GM21528 (cell line): ENCODE measurements around the gene TMEM8B.

Experiments used
- ATAC-seq: cut with Tn5 transposase; IDR thresholded peaks from one replicate; pipeline ENCODE4 v1.9.1; 2021; ENCODE audit warnings: mild to moderate bottlenecking, moderate library complexity; ENCODE audit not compliant: unreplicated experiment, low FRiP score

The TMEM8B gene

GRCh38 chr9:35829084-35829763, at the start of gene TMEM8B:
Gene TMEM8B (plus strand): TSS chr9:35829228. CDS start chr9:35829448, 220 bp downstream.
- ATAC-seq: peak; percentile 70

- ATAC-seq: no peak
Measured at GRCh38 chr9:35781066-35781465, 48.0 kb upstream of the TMEM8B start.

- no peak for ATAC-seq
Measured at GRCh38 chr9:35783418-35783817, 45.6 kb upstream of the TMEM8B start.

- no peak for ATAC-seq
Measured at GRCh38 chr9:35789541-35789940, 39.5 kb upstream of the TMEM8B start.

- no peak for ATAC-seq
Measured at GRCh38 chr9:35790025-35790384, 39.0 kb upstream of the TMEM8B start.

GRCh38 chr9:35790385-35791296, 38.4 kb upstream of the TMEM8B start:
- ATAC-seq: no peak

- ATAC-seq: no peak
Measured at GRCh38 chr9:35791297-35791921, 37.6 kb upstream of the TMEM8B start, which contains the start of gene NPR2. Gene NPR2 (plus strand): TSS chr9:35791591. CDS start chr9:35792409, 818 bp downstream.

GRCh38 chr9:35792024-35792813, 36.8 kb upstream of the TMEM8B start:
- no peak for ATAC-seq

- ATAC-seq: no peak
Measured at GRCh38 chr9:35792826-35793225, 36.2 kb upstream of the TMEM8B start.

GRCh38 chr9:35793461-35793860, 35.6 kb upstream of the TMEM8B start:
- ATAC-seq: no peak

- ATAC-seq: no peak
Measured at GRCh38 chr9:35795695-35796094, 33.3 kb upstream of the TMEM8B start.

- no peak for ATAC-seq
Measured at GRCh38 chr9:35797311-35798109, 31.5 kb upstream of the TMEM8B start.

GRCh38 chr9:35798658-35799374, 30.2 kb upstream of the TMEM8B start:
- no peak for ATAC-seq

GRCh38 chr9:35800530-35800929, 28.5 kb upstream of the TMEM8B start:
- ATAC-seq: no peak

GRCh38 chr9:35801328-35802128, 27.5 kb upstream of the TMEM8B start:
- no peak for ATAC-seq

- ATAC-seq: no peak
Measured at GRCh38 chr9:35806101-35806500, 22.9 kb upstream of the TMEM8B start.

- ATAC-seq: no peak
Measured at GRCh38 chr9:35808433-35808832, 20.6 kb upstream of the TMEM8B start.

- no peak for ATAC-seq
Measured at GRCh38 chr9:35810122-35810521, 18.9 kb upstream of the TMEM8B start.
